ENCODE measurements around the gene TRIM74. TPM values are rescaled to one million over a fixed set of nuclear protein-coding genes. Genes with fewer than 3 reads are reported as not detected.

TRIM74 gene
- total RNA-seq, result 1.6 TPM

DNA sequence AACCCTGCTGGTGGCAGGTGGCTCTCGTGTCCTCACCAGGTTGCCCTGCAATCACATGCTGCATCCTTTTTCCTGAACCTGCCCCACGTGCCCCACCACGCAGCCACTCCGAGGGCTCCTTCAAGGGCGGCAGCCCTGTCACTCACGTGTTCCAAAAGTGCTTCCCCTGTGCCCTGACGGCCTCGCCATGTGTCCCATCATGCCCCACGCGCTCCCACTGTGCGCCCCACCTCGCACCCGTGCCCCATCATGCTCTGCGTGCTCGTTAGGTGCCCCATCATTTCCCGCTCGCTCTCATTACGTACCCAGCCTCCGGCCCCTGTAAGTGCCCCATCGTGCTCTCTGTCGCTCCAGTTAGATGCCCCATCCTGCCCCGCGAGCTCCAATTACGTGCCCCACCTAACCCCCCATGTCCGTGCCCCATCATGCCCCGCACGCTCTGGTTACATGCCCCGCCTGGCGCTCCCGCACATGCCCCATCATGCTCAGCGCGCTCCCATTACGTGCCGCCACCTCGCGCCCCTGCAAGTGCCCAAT lies at the start of gene TRIM74:
TSS of gene TRIM74 (minus strand) at position 487 of the 537 bp plus-strand sequence. CDS start 3,309 bp downstream, outside the sequence.

DNA sequence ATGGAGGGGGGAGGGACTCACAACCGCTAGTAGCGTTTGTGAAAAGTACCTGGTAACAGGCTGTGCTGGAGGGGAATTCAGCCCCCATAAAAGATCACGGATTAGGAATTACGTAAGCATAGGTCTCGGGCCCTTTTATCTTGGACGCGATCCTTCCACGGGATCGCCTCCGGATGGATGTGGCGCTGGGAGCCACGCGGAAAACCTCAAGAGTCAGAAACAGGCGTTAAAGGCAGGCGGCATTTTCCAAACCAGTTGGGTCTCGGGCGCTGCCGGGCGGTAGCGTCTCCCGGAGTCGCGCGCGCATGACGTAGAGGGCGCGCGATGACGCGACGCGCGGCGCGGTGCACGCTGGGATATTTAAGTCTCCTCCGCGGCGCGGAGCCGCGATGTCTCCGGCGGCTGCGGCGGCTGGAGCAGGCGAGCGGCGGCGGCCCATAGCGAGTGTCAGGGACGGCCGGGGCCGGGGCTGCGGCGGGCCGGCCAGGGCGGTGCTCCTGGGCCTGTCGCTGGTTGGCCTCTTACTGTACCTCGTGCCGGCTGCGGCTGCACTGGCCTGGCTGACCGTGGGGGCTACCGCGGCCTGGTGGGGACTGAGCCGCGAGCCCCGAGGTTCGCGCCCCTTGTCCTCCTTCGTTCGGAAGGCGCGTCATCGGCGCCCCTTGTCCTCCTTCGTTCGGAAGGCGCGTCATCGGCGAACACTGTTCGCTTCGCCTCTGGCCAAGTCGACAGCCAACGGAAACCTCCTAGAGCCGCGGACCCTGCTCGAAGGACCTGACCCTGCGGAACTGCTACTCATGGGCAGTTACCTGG lies 44.3 kb downstream of the TRIM74 start, which contains the start of gene POM121:
TSS of gene POM121 (plus strand) at position 363 of the 813 bp plus-strand sequence. CDS start at position 390, 27 bp downstream.

Small RNA genes within 50 kb of the gene (small RNA-seq; reads per million reads assigned to genes)
- gene RF00019 (ENCODE audit: low replicate concordance), result not detected

Other genes with a start within 250 kb of the TRIM74 start
- gene TYW1B, start 141.3 kb downstream of the TRIM74 start, total RNA-seq, result 6.9 TPM
- gene POM121, start 44.4 kb downstream of the TRIM74 start, total RNA-seq, result 20.3 TPM
- gene SPDYE8, start 60.3 kb upstream of the TRIM74 start, total RNA-seq, result not detected
- not detected for gene SPDYE11, start 88.4 kb upstream of the TRIM74 start, total RNA-seq
- gene SPDYE9, start 116.6 kb upstream of the TRIM74 start, total RNA-seq, result not detected

Data from metanephros (tissue), 2 donors.